8988T (cell line): ENCODE results near the gene MAGOHB.
A peak's percentile ranks its signal among the peaks of the same experiment; 100 is the strongest.
"Not testable (repeated sequence)": the region's sequence is repeated elsewhere in the genome, so short reads cannot be mapped to it uniquely, and the experiment has no call there.

Experiments
- DNase-seq: peaks from one replicate; pipeline ENCODE4 v3.0.0; 2011

MAGOHB gene

GRCh38 chr12:10613349-10614055, at the start of gene MAGOHB:
MAGOHB (minus strand) TSS chr12:10613609; CDS start chr12:10613532, 77 bp downstream.
- peak; percentile 26 for DNase-seq

- DNase-seq, result no peak
Measured at GRCh38 chr12:10661338-10661737, 47.9 kb upstream of the MAGOHB start.

GRCh38 chr12:10654003-10654402, 40.6 kb upstream of the MAGOHB start:
- DNase-seq, result no peak

- DNase-seq, result no peak
Measured at GRCh38 chr12:10652192-10652591, 38.8 kb upstream of the MAGOHB start.

GRCh38 chr12:10646576-10646975, 33.2 kb upstream of the MAGOHB start:
- not testable (repeated sequence) for DNase-seq

- no peak for DNase-seq
Measured at GRCh38 chr12:10645910-10646309, 32.5 kb upstream of the MAGOHB start.

- no peak for DNase-seq
Measured at GRCh38 chr12:10641735-10642500, 28.5 kb upstream of the MAGOHB start.

GRCh38 chr12:10638728-10639127, 25.3 kb upstream of the MAGOHB start:
- DNase-seq, result no peak

- no peak for DNase-seq
Measured at GRCh38 chr12:10636611-10637010, 23.2 kb upstream of the MAGOHB start.

- no peak for DNase-seq
Measured at GRCh38 chr12:10636124-10636523, 22.7 kb upstream of the MAGOHB start.

GRCh38 chr12:10635306-10635705, 21.9 kb upstream of the MAGOHB start:
- no peak for DNase-seq

- no peak for DNase-seq
Measured at GRCh38 chr12:10634427-10634826, 21.0 kb upstream of the MAGOHB start.

- DNase-seq, result no peak
Measured at GRCh38 chr12:10633541-10633940, 20.1 kb upstream of the MAGOHB start.

GRCh38 chr12:10632226-10632625, 18.8 kb upstream of the MAGOHB start:
- no peak for DNase-seq

- no peak for DNase-seq
Measured at GRCh38 chr12:10624605-10625004, 11.2 kb upstream of the MAGOHB start.

GRCh38 chr12:10623131-10623530, 9.7 kb upstream of the MAGOHB start:
- DNase-seq, result no peak

- DNase-seq, result no peak
Measured at GRCh38 chr12:10621278-10621677, 7.9 kb upstream of the MAGOHB start.

GRCh38 chr12:10620078-10620779, 6.8 kb upstream of the MAGOHB start:
- no peak for DNase-seq

GRCh38 chr12:10618338-10618987, 5.1 kb upstream of the MAGOHB start:
- DNase-seq, result no peak

- DNase-seq, result no peak
Measured at GRCh38 chr12:10617863-10618262, 4.5 kb upstream of the MAGOHB start.

- DNase-seq, result no peak
Measured at GRCh38 chr12:10615532-10615931, 2.1 kb upstream of the MAGOHB start.

GRCh38 chr12:10614056-10614370, 604 bp upstream of the MAGOHB start:
- no peak for DNase-seq

GRCh38 chr12:10612984-10613348, 443 bp downstream of the MAGOHB start:
- DNase-seq, result no peak

- no peak for DNase-seq
Measured at GRCh38 chr12:10612110-10612509, 1.3 kb downstream of the MAGOHB start.
